ENCODE measurements around the gene ITCH. TPM values are rescaled to one million over a fixed set of nuclear protein-coding genes. Genes with fewer than 3 reads are reported as not detected.

ITCH gene
- total and polyA plus RNA-seq, 4 donors, result 9.3 to 68.1 (median 30.4) TPM

DNA sequence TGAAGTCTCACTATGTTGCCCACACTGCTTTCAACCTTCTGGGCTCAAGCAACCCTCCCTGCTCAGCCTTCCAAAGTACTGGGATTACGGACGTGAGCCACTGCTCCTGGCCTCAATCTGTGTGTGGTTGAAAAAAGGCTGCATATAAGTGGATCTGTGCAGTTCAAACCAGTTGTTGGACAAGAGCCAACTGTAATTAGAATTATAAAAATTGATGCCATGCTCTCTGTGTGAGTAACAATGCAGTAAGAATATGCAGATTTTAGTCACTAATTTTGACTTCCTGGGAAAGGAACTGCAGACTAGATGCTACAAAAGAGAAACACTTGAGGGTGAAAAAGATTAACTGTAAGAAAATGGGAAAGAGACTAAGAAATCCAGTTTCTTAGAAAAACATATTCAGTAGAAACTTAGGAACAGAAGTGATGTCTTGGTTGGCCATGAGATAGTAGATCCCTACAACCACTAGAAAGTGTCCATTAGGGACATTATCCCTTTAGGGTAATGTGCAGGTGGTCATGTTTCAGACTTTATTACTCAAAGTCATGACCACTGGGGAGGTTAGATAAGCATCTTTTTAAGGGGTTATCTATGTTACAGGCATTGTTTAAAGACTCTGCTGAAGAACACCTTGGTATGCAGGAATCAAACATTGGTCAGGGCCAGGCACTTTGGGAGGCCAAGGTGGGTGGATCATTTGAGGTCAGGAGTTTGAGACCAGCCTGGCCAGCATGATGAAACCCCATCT lies 26.3 kb downstream of the ITCH start:
- H3K4me1 ChIP-seq (ENCODE audit: control insufficient read depth in 5 of 5, insufficient read depth in 5 of 5, low read length in 5 of 5), result peaks cover 0 to 16% (median 0%) of the 10 kb centered on the region in 5 donors
- 89 to 95% methylated on average over 2 of the region's 2 CpGs for WGBS, 2 donors
- ATAC-seq (ENCODE audit: insufficient read depth, low FRiP score) (no peak), DNase-seq (peak in 2 of 3 donors; percentile 18 to 42)
- no peak overlapping the region for H3K9ac ChIP-seq (ENCODE audit: insufficient read depth in 1 of 2, low read length in 2 of 2)
- no peak overlapping the region for H3K27ac ChIP-seq (ENCODE audit: low read depth in 1 of 2, low read length in 1 of 2)
- no peak overlapping the region for H3K4me3 ChIP-seq
- peaks cover 1 to 13% (median 9%) of the 10 kb centered on the region in 4 donors for H3K36me3 ChIP-seq (ENCODE audit: control insufficient read depth in 4 of 4, insufficient read depth in 4 of 4, low read length in 4 of 4)
- no peaks in the 10 kb centered on the region for H3K9me3 ChIP-seq (ENCODE audit: control insufficient read depth in 4 of 4, insufficient read depth in 3 of 4, low read length in 3 of 4)
- TF ChIP-seq, protein P1, sequence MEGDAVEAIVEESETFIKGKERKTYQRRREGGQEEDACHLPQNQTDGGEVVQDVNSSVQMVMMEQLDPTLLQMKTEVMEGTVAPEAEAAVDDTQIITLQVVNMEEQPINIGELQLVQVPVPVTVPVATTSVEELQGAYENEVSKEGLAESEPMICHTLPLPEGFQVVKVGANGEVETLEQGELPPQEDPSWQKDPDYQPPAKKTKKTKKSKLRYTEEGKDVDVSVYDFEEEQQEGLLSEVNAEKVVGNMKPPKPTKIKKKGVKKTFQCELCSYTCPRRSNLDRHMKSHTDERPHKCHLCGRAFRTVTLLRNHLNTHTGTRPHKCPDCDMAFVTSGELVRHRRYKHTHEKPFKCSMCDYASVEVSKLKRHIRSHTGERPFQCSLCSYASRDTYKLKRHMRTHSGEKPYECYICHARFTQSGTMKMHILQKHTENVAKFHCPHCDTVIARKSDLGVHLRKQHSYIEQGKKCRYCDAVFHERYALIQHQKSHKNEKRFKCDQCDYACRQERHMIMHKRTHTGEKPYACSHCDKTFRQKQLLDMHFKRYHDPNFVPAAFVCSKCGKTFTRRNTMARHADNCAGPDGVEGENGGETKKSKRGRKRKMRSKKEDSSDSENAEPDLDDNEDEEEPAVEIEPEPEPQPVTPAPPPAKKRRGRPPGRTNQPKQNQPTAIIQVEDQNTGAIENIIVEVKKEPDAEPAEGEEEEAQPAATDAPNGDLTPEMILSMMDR (IDR thresholded peaks at IDR 0.05; ENCODE audit: control extremely low read depth, extremely low read depth), result no peak
- no peaks in the 10 kb centered on the region for H3K27me3 ChIP-seq (ENCODE audit: control insufficient read depth in 3 of 3, insufficient read depth in 3 of 3, low read length in 2 of 3)

DNA sequence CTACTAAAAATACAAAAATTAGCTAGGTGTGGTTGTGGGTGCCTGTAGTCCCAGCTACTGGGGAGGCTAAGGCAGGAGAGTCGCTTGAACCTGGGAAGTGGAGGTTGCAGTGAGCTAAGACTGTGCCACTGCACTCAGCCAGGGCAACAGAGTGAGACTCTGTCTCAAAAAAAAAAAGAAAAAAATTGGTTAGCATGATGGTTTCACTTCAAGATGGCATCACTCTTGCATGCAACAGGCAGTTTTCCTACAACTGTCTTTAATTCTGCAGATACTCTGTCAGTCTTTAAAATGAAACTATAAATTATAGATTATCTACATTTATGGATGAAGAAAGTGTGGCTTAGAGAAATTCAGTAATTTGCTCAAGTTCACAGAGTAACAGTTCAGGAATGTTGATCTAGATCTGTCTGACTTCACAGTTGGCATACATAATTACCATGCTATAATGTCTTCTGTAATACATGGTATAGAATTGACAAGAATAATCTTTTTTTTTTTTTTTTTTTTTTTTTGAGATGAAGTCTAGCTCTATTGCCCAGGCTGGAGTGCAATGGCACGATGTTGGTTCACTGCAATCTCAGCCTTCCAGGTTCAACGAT lies 27.0 kb downstream of the ITCH start:
- Histone ChIP-seq H3K4me3 (no peak overlapping the region), H3K36me3 (ENCODE audit: control insufficient read depth in 4 of 4, insufficient read depth in 4 of 4, low read length in 4 of 4) (peaks cover 4 to 15% (median 11%) of the 10 kb centered on the region in 4 donors), H3K27ac (ENCODE audit: low read depth in 1 of 2, low read length in 1 of 2) (no peak overlapping the region), H3K9ac (ENCODE audit: insufficient read depth in 1 of 2, low read length in 2 of 2) (no peak overlapping the region), H3K27me3 (ENCODE audit: control insufficient read depth in 3 of 3, insufficient read depth in 3 of 3, low read length in 2 of 3) (no peaks in the 10 kb centered on the region), H3K9me3 (ENCODE audit: control insufficient read depth in 4 of 4, insufficient read depth in 3 of 4, low read length in 3 of 4) (no peaks in the 10 kb centered on the region), H3K4me1 (ENCODE audit: control insufficient read depth in 5 of 5, insufficient read depth in 5 of 5, low read length in 5 of 5) (peaks cover 0 to 16% (median 0%) of the 10 kb centered on the region in 5 donors)
- TF ChIP-seq, protein P1 (IDR thresholded peaks at IDR 0.05; ENCODE audit: control extremely low read depth, extremely low read depth), result no peak
- DNase-seq (no peak), ATAC-seq (ENCODE audit: insufficient read depth, low FRiP score) (no peak)
- WGBS, 2 donors, result 100% methylated on average over 3 of the region's 3 CpGs

DNA sequence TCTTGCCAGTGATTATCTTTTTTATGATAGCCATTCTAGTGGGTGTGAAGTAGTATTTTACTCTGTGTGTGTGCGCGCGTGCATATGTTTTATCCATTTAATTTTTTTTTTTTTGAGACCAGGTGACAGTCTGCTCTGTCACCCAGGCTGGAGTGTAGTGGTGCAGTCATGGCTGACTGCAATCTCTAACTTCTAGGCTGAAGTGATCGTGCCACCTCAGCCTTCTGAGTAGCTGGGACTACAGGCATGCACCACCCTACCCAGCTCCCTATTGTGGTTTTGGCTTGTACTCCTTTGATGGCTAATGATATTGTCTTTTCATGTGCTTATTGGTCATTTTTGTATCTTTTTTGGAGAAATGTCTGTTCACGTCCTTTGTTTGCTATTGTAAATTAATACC lies 33.3 kb downstream of the ITCH start:
- 96 to 97% methylated on average over 5 of the region's 5 CpGs for WGBS, 2 donors
- no peak for ATAC-seq (ENCODE audit: insufficient read depth, low FRiP score)
- Histone ChIP-seq H3K36me3 (ENCODE audit: control insufficient read depth in 4 of 4, insufficient read depth in 4 of 4, low read length in 4 of 4) (peaks cover 8 to 25% (median 13%) of the 10 kb centered on the region in 4 donors), H3K4me1 (ENCODE audit: control insufficient read depth in 5 of 5, insufficient read depth in 5 of 5, low read length in 5 of 5) (no peaks in the 10 kb centered on the region), H3K27me3 (ENCODE audit: control insufficient read depth in 3 of 3, insufficient read depth in 3 of 3, low read length in 2 of 3) (no peaks in the 10 kb centered on the region), H3K4me3 (no peak overlapping the region), H3K9ac (ENCODE audit: insufficient read depth in 1 of 2, low read length in 2 of 2) (no peak overlapping the region), H3K9me3 (ENCODE audit: control insufficient read depth in 4 of 4, insufficient read depth in 3 of 4, low read length in 3 of 4) (no peaks in the 10 kb centered on the region), H3K27ac (ENCODE audit: low read depth in 1 of 2, low read length in 1 of 2) (no peak overlapping the region)
- DNase-seq, result no peak
- TF ChIP-seq, protein P1 (IDR thresholded peaks at IDR 0.05; ENCODE audit: control extremely low read depth, extremely low read depth), result no peak
